Ovary (tissue), 9 donors: ENCODE measurements around the gene SLC7A10. TPM values are rescaled to one million over a fixed set of nuclear protein-coding genes. Genes with fewer than 3 reads are reported as not detected.

Source experiments
- DNase-seq, 5 donors: peaks; one replicate each; pipeline ENCODE4 v3.0.0-alpha.2; 2019 to 2020
- H3K27ac ChIP-seq, 2 donors: fragments of 200-600 bp; one replicate each; pipeline versions ENCODE4 v1.5.1 to v1.8.0; 2019 to 2022
- H3K27me3 ChIP-seq: fragments of 200-600 bp; one replicate; pipeline ENCODE4 v1.8.0; 2022
- H3K36me3 ChIP-seq: fragments of 200-600 bp; sonication (generic); one replicate; pipeline ENCODE4 v1.5.1; 2019
- H3K4me1 ChIP-seq: one replicate; pipeline ENCODE4 v1.8.1; 2013; ENCODE audit warnings: mild to moderate bottlenecking, moderate library complexity; ENCODE audit not compliant: insufficient read depth
- H3K4me3 ChIP-seq: fragments of 200-600 bp; sonication (generic); one replicate; pipeline ENCODE4 v1.5.1; 2017
- H3K9me3 ChIP-seq, 2 donors: fragments of 200-600 bp in 1 of 2; sonication (generic) in 1 of 2; one replicate each; pipeline versions ENCODE4 v1.5.1 to v1.8.1; 2013 to 2019; ENCODE audit warnings: mild to moderate bottlenecking in 1 of 2, moderate library complexity in 1 of 2
- EP300 ChIP-seq: sonication (generic); formaldehyde crosslinking; IDR thresholded peaks from one replicate; pipeline ENCODE4 v1.6.1; 2017; ENCODE audit warnings: antibody characterized with exemption
- POLR2A ChIP-seq: fragments of 450-650 bp; IDR thresholded peaks from one replicate; pipeline ENCODE4 v1.6.1; 2017; ENCODE audit warnings: antibody characterized with exemption, mild to moderate bottlenecking, moderate library complexity
- WGBS, 3 donors: extraction: QIAGEN DNeasy Blood & Tissue Kit in 1 of 3; methylation state at CpG; one replicate each; pipeline versions ENCODE4 v1.1.5 to v1.1.7; 2013 to 2017; 5-methylcytosine and 5-hydroxymethylcytosine counted together
- intact Hi-C, 4 donors: fragments of 100-400 bp; cut with DNase I; formaldehyde crosslinking; loops; one replicate each; pipeline versions ENCODE4 v1.11.0 to v1.15.1; 2022 to 2023
- polyA plus RNA-seq, 2 donors: library from polyadenylated mRNA; stranded (reverse); fragments of 200-250 nt in 1 of 2; fragments of 350-450 nt in 1 of 2; fragmentation: Illumina TruSeq in 1 of 2; extraction: RNeasy Lipid Tissue Mini Kit (QIAGEN cat#74804) in 1 of 2; gene quantifications; one replicate each; pipeline ENCODE4 v1.2.3, GENCODE V29; 2013 to 2014
- total RNA-seq, 7 donors: library from RNA; depleted of rRNA in 2 of 7; stranded (reverse); fragments of >200 nt in 2 of 7; fragmentation: NEBNext Ultra II Directional in 3 of 7; extraction: Animal tissue kit (Norgen Biotek cat#: 25700) in 3 of 7; gene quantifications; one replicate each; pipeline versions ENCODE4 v1.1.0 to v1.2.4, GENCODE V29; 2016 to 2023
- TF ChIP-seq, protein P1 (sequence below), 3 donors: fragments of 450-650 bp in 2 of 3; fragments of 200-600 bp in 1 of 3; IDR thresholded peaks; one replicate each; pipeline versions ENCODE4 v1.5.1 to v1.8.0; 2016 to 2022; ENCODE audit warnings: antibody characterized with exemption in 3 of 3, mild to moderate bottlenecking in 1 of 3
- donor health status: DM: no; HTN: no; CAD: no; lungs with moderate emphysema.
- donor health status: DM: no; HTN: no; CAD: no.
- donor health status: Bipolar disorder and iron deficiency.
- donor health status: DM: yes; HTN: yes; CAD: no.
- donor health status: DM: no; HTN: no; CAD: no.
- donor health status: DM: yes; HTN: yes; CAD: no.

Gene SLC7A10
- total and polyA plus RNA-seq, 9 donors = not detected

DNA sequence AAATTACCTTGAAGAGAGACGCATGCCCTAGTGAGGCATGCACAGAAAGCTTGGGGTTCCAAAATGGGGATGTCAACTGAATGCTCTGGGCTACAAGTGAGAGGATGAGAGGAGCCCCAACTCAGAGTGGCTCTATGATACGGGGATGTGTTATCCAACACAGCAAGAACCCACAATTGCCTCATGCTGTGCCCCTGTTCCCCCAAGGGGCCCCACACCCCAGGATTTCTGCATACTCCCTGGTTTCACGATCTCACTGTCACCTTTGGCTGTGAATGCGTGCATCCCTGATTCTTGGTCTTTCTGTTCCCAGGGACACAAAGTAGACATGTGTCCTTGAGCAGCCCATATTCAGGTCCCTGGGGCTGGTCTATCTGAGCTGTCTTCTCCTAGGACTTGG is 64.4 kb downstream of the SLC7A10 start:
- no peaks in the 10 kb centered on the region for H3K4me1 ChIP-seq
- H3K27me3 ChIP-seq = no peaks in the 10 kb centered on the region
- H3K27ac ChIP-seq = no peak overlapping the region
- no peak for DNase-seq
- intact Hi-C loops = no loop called here
- H3K9me3 ChIP-seq = no peaks in the 10 kb centered on the region
- no peak overlapping the region for H3K4me3 ChIP-seq
- H3K36me3 ChIP-seq = no peaks in the 10 kb centered on the region
- TF ChIP-seq POLR2A = no peak
- TF ChIP-seq, protein P1, sequence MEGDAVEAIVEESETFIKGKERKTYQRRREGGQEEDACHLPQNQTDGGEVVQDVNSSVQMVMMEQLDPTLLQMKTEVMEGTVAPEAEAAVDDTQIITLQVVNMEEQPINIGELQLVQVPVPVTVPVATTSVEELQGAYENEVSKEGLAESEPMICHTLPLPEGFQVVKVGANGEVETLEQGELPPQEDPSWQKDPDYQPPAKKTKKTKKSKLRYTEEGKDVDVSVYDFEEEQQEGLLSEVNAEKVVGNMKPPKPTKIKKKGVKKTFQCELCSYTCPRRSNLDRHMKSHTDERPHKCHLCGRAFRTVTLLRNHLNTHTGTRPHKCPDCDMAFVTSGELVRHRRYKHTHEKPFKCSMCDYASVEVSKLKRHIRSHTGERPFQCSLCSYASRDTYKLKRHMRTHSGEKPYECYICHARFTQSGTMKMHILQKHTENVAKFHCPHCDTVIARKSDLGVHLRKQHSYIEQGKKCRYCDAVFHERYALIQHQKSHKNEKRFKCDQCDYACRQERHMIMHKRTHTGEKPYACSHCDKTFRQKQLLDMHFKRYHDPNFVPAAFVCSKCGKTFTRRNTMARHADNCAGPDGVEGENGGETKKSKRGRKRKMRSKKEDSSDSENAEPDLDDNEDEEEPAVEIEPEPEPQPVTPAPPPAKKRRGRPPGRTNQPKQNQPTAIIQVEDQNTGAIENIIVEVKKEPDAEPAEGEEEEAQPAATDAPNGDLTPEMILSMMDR (IDR thresholded peaks at IDR 0.05) = no peak
- no peak for TF ChIP-seq EP300
- WGBS, 3 donors = 60 to 83% (median 77%) methylated on average over 3 to 4 of the region's 4 CpGs

DNA sequence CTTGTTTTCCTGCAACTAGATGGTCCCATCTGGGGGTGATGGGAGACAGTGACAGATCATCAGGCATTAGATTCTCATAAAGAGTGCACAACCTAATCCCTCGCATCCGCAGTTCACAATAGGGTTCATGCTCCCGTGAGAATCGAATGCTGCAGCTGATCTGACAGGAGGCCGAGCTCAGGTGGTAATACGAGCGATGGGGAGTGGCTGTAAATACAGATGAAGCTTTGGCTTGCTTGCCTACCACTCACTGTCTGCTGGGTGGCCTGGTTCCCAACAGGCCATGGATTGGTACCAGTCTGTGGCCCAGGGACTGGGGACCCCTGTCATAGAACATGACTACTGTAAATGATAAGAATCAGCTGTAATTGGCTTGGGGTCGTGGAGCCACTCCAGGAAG is 65.8 kb downstream of the SLC7A10 start:
- WGBS, 3 donors = 85 to 95% (median 92%) methylated on average over 8 of the region's 8 CpGs
- DNase-seq = no peak
- no peak for TF ChIP-seq POLR2A
- TF ChIP-seq EP300 = no peak
- TF ChIP-seq, protein P1 (IDR thresholded peaks at IDR 0.05) = no peak

DNA sequence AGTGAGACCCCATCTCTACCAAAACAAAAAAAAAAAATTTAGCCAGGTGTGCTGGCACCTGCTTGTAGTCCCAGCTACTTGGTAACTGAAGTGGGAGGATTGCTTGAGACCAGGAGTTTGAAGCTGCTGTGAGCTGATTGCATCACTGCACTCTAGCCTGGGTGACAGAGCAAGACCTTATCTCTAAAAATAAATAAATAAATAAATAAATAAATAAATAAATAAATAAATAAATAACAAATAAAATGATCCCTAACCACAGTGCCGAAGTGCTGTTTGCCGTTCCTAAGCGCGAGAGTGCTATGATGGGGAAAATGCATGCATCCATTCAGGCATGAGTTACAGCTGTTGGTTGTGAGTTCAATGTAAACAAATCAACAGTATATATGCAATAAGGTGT is 66.5 kb downstream of the SLC7A10 start:
- Histone ChIP-seq H3K4me3 (no peak overlapping the region), H3K36me3 (no peaks in the 10 kb centered on the region), H3K9me3 (no peaks in the 10 kb centered on the region), H3K27me3 (no peaks in the 10 kb centered on the region), H3K4me1 (no peaks in the 10 kb centered on the region), H3K27ac (no peak overlapping the region)
- TF ChIP-seq, protein P1 (IDR thresholded peaks at IDR 0.05) = no peak
- TF ChIP-seq POLR2A = no peak
- TF ChIP-seq EP300 = no peak
- WGBS, 3 donors = 87 to 95% (median 95%) methylated on average over 4 of the region's 4 CpGs
- no peak for DNase-seq
- intact Hi-C loops = no loop called here

More for the DNA sequence above, 65.8 kb downstream of the SLC7A10 start:
- Histone ChIP-seq H3K4me1 (no peaks in the 10 kb centered on the region), H3K27me3 (no peaks in the 10 kb centered on the region), H3K4me3 (no peak overlapping the region), H3K9me3 (no peaks in the 10 kb centered on the region), H3K27ac (no peak overlapping the region), H3K36me3 (no peaks in the 10 kb centered on the region)
- intact Hi-C loops = no loop called here

Other genes starting within 250 kb of the SLC7A10 start
- 10 to 100 TPM in 1 of 7 donors, 1 to 10 TPM in 6; 1.3 to 47.9 (median 3.9) TPM for gene RHPN2, start 161.0 kb downstream of the SLC7A10 start, total RNA-seq
- gene RHPN2, start 161.0 kb downstream of the SLC7A10 start, polyA plus RNA-seq = 1 to 10 TPM; 1.7 to 2.6 TPM
- gene GPATCH1, start 144.7 kb downstream of the SLC7A10 start, total RNA-seq = 10 to 100 TPM in 4 of 7 donors, 1 to 10 TPM in 3; 4.4 to 11.5 (median 10.5) TPM
- gene GPATCH1, start 144.7 kb downstream of the SLC7A10 start, polyA plus RNA-seq = 10 to 100 TPM in 1 of 2 donors, 1 to 10 TPM in 1; 6.8 to 10.9 TPM
- gene WDR88, start 93.7 kb downstream of the SLC7A10 start, total RNA-seq = under 1 TPM in 1 of 7 donors, not detected in 6; 0.79 TPM
- gene WDR88, start 93.7 kb downstream of the SLC7A10 start, polyA plus RNA-seq = not detected
- gene LRP3, start 31.5 kb downstream of the SLC7A10 start, total RNA-seq = 100 to 1,000 TPM in 4 of 7 donors, 10 to 100 TPM in 3; 43.7 to 138 (median 107) TPM
- gene LRP3, start 31.5 kb downstream of the SLC7A10 start, polyA plus RNA-seq = 10 to 100 TPM in 1 of 2 donors, 1 to 10 TPM in 1; 1.2 to 76.1 TPM
- 1 to 10 TPM; 1.5 to 6.1 (median 3.7) TPM for gene CEBPA, start 76.7 kb upstream of the SLC7A10 start, total RNA-seq
- 1 to 10 TPM in 1 of 2 donors, under 1 TPM in 1; 0.92 to 4.3 TPM for gene CEBPA, start 76.7 kb upstream of the SLC7A10 start, polyA plus RNA-seq
- 10 to 100 TPM in 4 of 7 donors, 1 to 10 TPM in 3; 7.3 to 54.6 (median 12.0) TPM for gene CEBPG, start 147.9 kb upstream of the SLC7A10 start, total RNA-seq
- gene CEBPG, start 147.9 kb upstream of the SLC7A10 start, polyA plus RNA-seq = 10 to 100 TPM in 1 of 2 donors, 1 to 10 TPM in 1; 5.6 to 12.1 TPM